IMR-90 (cell line): ENCODE data around the gene FBXW8. TPM values are rescaled to one million over a fixed set of nuclear protein-coding genes. Genes with fewer than 3 reads are reported as not detected.

ENCODE experiments used
- ATAC-seq: fragments of 200-7000 bp; cut with Tn5 transposase; 2 replicates; pipeline ENCODE4 v1.9.1; 2020; ENCODE audit warnings: low read depth, mild to moderate bottlenecking, moderate library complexity
- BruUV-seq: library from RNA; stranded (reverse); fragments of 400-500 nt; replicated peaks from 2 replicates; lab custom pipeline; 2021; lab: Mats Ljungman, UMichigan
- CTCF ChIA-PET: fragments of 300-600 bp; formaldehyde crosslinking; extraction: SDS; loops from one replicate; lab custom pipeline; 2021; ENCODE audit warnings: antibody characterized with exemption; lab: Yijun Ruan, JAX
- POLR2A ChIA-PET: fragments of 300-600 bp; sonication (Branson Sonifier 250); formaldehyde crosslinking; loops from one replicate; lab custom pipeline; 2022; ENCODE audit warnings: antibody characterized with exemption; ENCODE audit not compliant: unreplicated experiment; lab: Charles Lee
- DNase-seq: peaks from one replicate; pipeline ENCODE4 v3.0.0; 2013
- H2AFZ ChIP-seq: replicated peaks from 2 replicates; pipeline ENCODE3; 2013; ENCODE audit warnings: low read length, mild to moderate bottlenecking; ENCODE audit not compliant: poor library complexity
- H2AK5ac ChIP-seq: 2 replicates; pipeline ENCODE4 v1.6.1; 2013; ENCODE audit warnings: low read depth, low read length, inconsistent platforms
- H2AK9ac ChIP-seq: replicated peaks from 2 replicates; pipeline ENCODE3; 2013; ENCODE audit warnings: mild to moderate bottlenecking, low read depth, low read length, moderate library complexity; ENCODE audit not compliant: poor library complexity
- H2BK120ac ChIP-seq: 2 replicates; pipeline ENCODE4 v1.6.1; 2013; ENCODE audit warnings: low read depth, low read length, inconsistent platforms
- H2BK15ac ChIP-seq: 3 replicates; pipeline ENCODE4 v1.6.1; 2013; ENCODE audit warnings: low read depth, low read length, inconsistent platforms
- H2BK20ac ChIP-seq: 2 replicates; pipeline ENCODE4 v1.6.1; 2013; ENCODE audit warnings: low read depth, mild to moderate bottlenecking, inconsistent platforms, low read length, moderate library complexity
- H2BK5ac ChIP-seq: 2 replicates; pipeline ENCODE4 v1.6.1; 2013; ENCODE audit warnings: mild to moderate bottlenecking, low read depth, low read length, inconsistent platforms; ENCODE audit not compliant: poor library complexity, severe bottlenecking
- H3K14ac ChIP-seq: replicated peaks from 2 replicates; pipeline ENCODE4 v1.6.1; 2013; ENCODE audit warnings: low read depth, low read length, inconsistent platforms
- H3K18ac ChIP-seq: 2 replicates; pipeline ENCODE4 v1.6.1; 2013; ENCODE audit warnings: low read depth, low read length, control low read depth
- H3K23ac ChIP-seq: 2 replicates; pipeline ENCODE4 v1.6.1; 2013; ENCODE audit warnings: low read depth, low read length, inconsistent platforms
- H3K27ac ChIP-seq: 2 replicates; pipeline ENCODE4 v1.5.1; 2013; ENCODE audit warnings: mild to moderate bottlenecking, control low read depth, low read length; ENCODE audit not compliant: insufficient read depth
- H3K27me3 ChIP-seq: 2 replicates; pipeline ENCODE4 v1.6.1; 2013; ENCODE audit warnings: low read length; ENCODE audit not compliant: control insufficient read depth, insufficient read depth
- H3K36me3 ChIP-seq: 2 replicates; pipeline ENCODE4 v1.6.1; 2013; ENCODE audit warnings: low read length, mixed read lengths; ENCODE audit not compliant: control insufficient read depth, insufficient read depth
- H3K4ac ChIP-seq: 2 replicates; pipeline ENCODE4 v1.6.1; 2013; ENCODE audit warnings: low read depth, low read length, inconsistent platforms
- H3K4me1 ChIP-seq: 2 replicates; pipeline ENCODE4 v1.6.1; 2013; ENCODE audit warnings: low read length, mixed read lengths; ENCODE audit not compliant: control insufficient read depth, insufficient read depth
- H3K4me2 ChIP-seq: 2 replicates; pipeline ENCODE4 v1.6.1; 2013; ENCODE audit warnings: low read depth, mild to moderate bottlenecking, control low read depth, low read length, moderate library complexity
- H3K4me3 ChIP-seq: 2 replicates; pipeline ENCODE4 v1.5.1; 2013; ENCODE audit warnings: low read depth, mild to moderate bottlenecking, control low read depth, low read length, moderate library complexity; ENCODE audit not compliant: insufficient read depth
- H3K56ac ChIP-seq: 2 replicates; pipeline ENCODE4 v1.6.1; 2013; ENCODE audit warnings: low read length, inconsistent platforms; ENCODE audit not compliant: insufficient read depth; ENCODE audit errors: extremely low read depth
- H3K79me1 ChIP-seq, 2 experiments: 2 replicates each; pipeline ENCODE4 v1.6.1; 2013; ENCODE audit warnings: low read length in 2 of 2, inconsistent platforms in 1 of 2, low read depth in 1 of 2
- H3K9ac ChIP-seq: 2 replicates; pipeline ENCODE4 v1.6.1; 2013; ENCODE audit warnings: low read depth, low read length, control low read depth
- H3K9me1 ChIP-seq: 2 replicates; pipeline ENCODE4 v1.6.1; 2013; ENCODE audit warnings: low read length, inconsistent platforms; ENCODE audit not compliant: insufficient read depth
- H3K9me3 ChIP-seq: 2 replicates; pipeline ENCODE4 v1.6.1; 2013; ENCODE audit warnings: low read length; ENCODE audit not compliant: control insufficient read depth, insufficient read depth
- H4K20me1 ChIP-seq: 2 replicates; pipeline ENCODE4 v1.6.1; 2013; ENCODE audit warnings: low read length, inconsistent platforms; ENCODE audit not compliant: insufficient read depth
- H4K5ac ChIP-seq: 2 replicates; pipeline ENCODE4 v1.6.1; 2013; ENCODE audit warnings: mild to moderate bottlenecking, low read depth, low read length, control low read depth
- H4K8ac ChIP-seq, 2 experiments: 2 replicates each; pipeline ENCODE4 v1.6.1; 2013; ENCODE audit warnings: low read depth in 2 of 2, low read length in 2 of 2, control low read depth in 1 of 2, inconsistent platforms in 1 of 2
- H4K91ac ChIP-seq: 2 replicates; pipeline ENCODE4 v1.6.1; 2013; ENCODE audit warnings: low read depth, low read length, inconsistent platforms; ENCODE audit not compliant: insufficient read depth
- BHLHE40 ChIP-seq: fragments of 150-350 bp; IDR thresholded peaks from 2 replicates; pipeline ENCODE4 v1.6.1; 2016; ENCODE audit warnings: mild to moderate bottlenecking, low read depth, low read length
- CEBPB ChIP-seq: IDR thresholded peaks from 2 replicates; pipeline ENCODE4 v1.6.1; 2012; ENCODE audit warnings: low read depth, low read length, improper control_type of control experiment
- CHD1 ChIP-seq: IDR thresholded peaks from 2 replicates; pipeline ENCODE4 v1.6.1; 2012; ENCODE audit warnings: low read depth, low read length, improper control_type of control experiment
- CTCF ChIP-seq: conservative IDR thresholded peaks from 2 replicates; pipeline ENCODE4 v1.5.1; 2012; ENCODE audit warnings: mild to moderate bottlenecking, low read depth, low read length, improper control_type of control experiment
- ELK1 ChIP-seq: fragments of 150-350 bp; IDR thresholded peaks from 2 replicates; pipeline ENCODE4 v1.6.1; 2016; ENCODE audit warnings: low read depth, mild to moderate bottlenecking, low read length, moderate library complexity, borderline replicate concordance
- FOS ChIP-seq: fragments of 150-350 bp; IDR thresholded peaks from 2 replicates; pipeline ENCODE4 v1.6.1; 2016; ENCODE audit warnings: low read depth, low read length
- MAZ ChIP-seq: IDR thresholded peaks from 2 replicates; pipeline ENCODE4 v1.6.1; 2012; ENCODE audit warnings: low read depth, mild to moderate bottlenecking, low read length, improper control_type of control experiment, moderate library complexity, borderline replicate concordance
- WGBS, 2 experiments: methylation state at CpG; one replicate each; pipeline versions ENCODE4 v1.1.5 to v1.1.7; 2013; ENCODE audit warnings: missing lambda C conversion rate in 2 of 2; ENCODE audit not compliant: insufficient read length in 1 of 2; ENCODE audit errors: extremely low coverage in 2 of 2; 5-methylcytosine and 5-hydroxymethylcytosine counted together
- dilution Hi-C: fragments of 300-500 bp; cut with HindIII; formaldehyde crosslinking; loops from one replicate; pipeline ENCODE4 v1.14.3; 2018; ENCODE audit warnings: low sequenced_read_pairs; ENCODE audit not compliant: unreplicated experiment
- in situ Hi-C: fragments of 300-500 bp; cut with MboI; formaldehyde crosslinking; loops from 3 replicates; pipeline ENCODE4 v1.14.3; 2019; ENCODE audit warnings: low sequenced_read_pairs, inconsistent platforms, mixed read lengths
- intact Hi-C: fragments of 100-400 bp; cut with micrococcal nuclease; formaldehyde crosslinking; loops from 2 replicates; pipeline ENCODE4 v1.10.0; 2022
- polyA plus RNA-seq, 3 experiments: library from polyadenylated mRNA; depleted of rRNA; stranded (reverse); fragments of >200 nt; gene quantifications; 2 replicates each; pipeline ENCODE4 v1.2.3, GENCODE V29; 2012; ENCODE audit warnings: low replicate concordance in 1 of 3
- total RNA-seq: library from RNA; depleted of rRNA; stranded (reverse); fragments of >200 nt; gene quantifications from 2 replicates; pipeline ENCODE4 v1.2.3, GENCODE V29; 2012

Gene FBXW8
- total and polyA plus RNA-seq, 2 of the 4 experiments (the other 2 are of a cell fraction), result 20.3 to 25.8 TPM

DNA sequence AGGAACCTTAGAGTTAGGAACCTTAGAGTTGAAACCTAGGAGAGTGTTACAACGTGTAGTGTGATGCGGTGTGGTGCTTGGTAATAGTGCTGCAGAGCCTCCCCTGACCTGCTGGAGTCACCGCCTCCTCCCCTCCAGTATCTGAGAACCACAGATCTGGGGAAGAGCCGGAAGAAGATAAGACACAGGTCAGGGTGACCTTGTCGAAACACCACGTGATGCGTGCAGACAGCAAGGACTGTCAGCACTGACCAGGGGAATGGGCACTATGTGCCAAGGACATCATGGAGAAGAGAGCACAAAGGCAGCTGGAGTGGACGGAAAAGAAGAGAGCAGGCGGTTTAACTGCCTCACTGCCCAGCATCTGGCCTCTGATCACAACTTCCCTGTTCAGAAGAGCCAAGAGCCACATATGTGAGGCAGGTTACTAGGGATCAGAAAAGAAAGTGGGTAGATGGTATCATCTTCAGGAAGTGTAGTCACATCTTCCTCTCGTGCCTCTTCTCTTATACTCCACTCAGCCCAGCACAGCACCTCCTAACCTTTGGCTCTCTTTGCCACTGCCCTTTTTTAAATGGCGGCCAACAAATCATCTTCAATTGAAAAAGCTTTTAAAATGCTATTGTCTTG is 94.8 kb downstream of the FBXW8 start:
- H3K18ac ChIP-seq, result no peak overlapping the region
- ATAC-seq (no peak), DNase-seq (no peak)
- no peak overlapping the region for H2AK5ac ChIP-seq
- H3K4me1 ChIP-seq, result peaks cover 4% of the 10 kb centered on the region; the same call in 1 of the 2 replicates
- intact Hi-C loops, result no loop called here
- H3K4me2 ChIP-seq, result no peak overlapping the region
- no peak overlapping the region for H3K23ac ChIP-seq
- no peak overlapping the region for H2AFZ ChIP-seq
- peaks cover 6% of the 10 kb centered on the region; the same call in 1 of the 2 replicates for H4K20me1 ChIP-seq
- in situ Hi-C loops, result no loop called here
- H4K91ac ChIP-seq, result no peak overlapping the region
- TF ChIP-seq MAZ (no peak), FOS (no peak), BHLHE40 (no peak), CEBPB (no peak), CHD1 (no peak), CTCF (no peak), ELK1 (no peak)
- no peaks in the 10 kb centered on the region for H3K27me3 ChIP-seq
- H3K4me3 ChIP-seq, result no peak overlapping the region
- no peak overlapping the region for H4K8ac ChIP-seq
- H3K4ac ChIP-seq, result no peak overlapping the region
- H3K36me3 ChIP-seq, result peaks cover 27% of the 10 kb centered on the region
- H2BK15ac ChIP-seq, result no peak overlapping the region
- H2BK20ac ChIP-seq, result no peak overlapping the region
- H2AK9ac ChIP-seq, result no peak overlapping the region
- H3K9me1 ChIP-seq, result peaks cover 11% of the 10 kb centered on the region; the same call in 1 of the 2 replicates
- 84% methylated on average over 4 of the region's 11 CpGs; no CpG with 5 or more reads in 1 of the 2 experiments for WGBS, 2 experiments
- H2BK120ac ChIP-seq, result no peak overlapping the region
- CTCF ChIA-PET, result no interaction called here
- H3K27ac ChIP-seq, result no peak overlapping the region
- no peaks in the 10 kb centered on the region for H3K9me3 ChIP-seq
- dilution Hi-C loops, result no loop called here
- no peak overlapping the region for H2BK5ac ChIP-seq
- no peak overlapping the region for H3K14ac ChIP-seq
- POLR2A ChIA-PET, result no interaction called here
- no peak overlapping the region for H4K5ac ChIP-seq
- no peak overlapping the region for H3K9ac ChIP-seq
- H3K56ac ChIP-seq, result no peak overlapping the region
- H3K79me1 ChIP-seq, result peaks cover 10 to 18% of the 10 kb centered on the region in 2 experiments
- no TSS peak for BruUV-seq
